Activated CD4-positive, alpha-beta T cell treated with anti-CD3 and anti-CD28 coated beads, Interleukin-2, amount 10 ng/mL, durations not matched to agents 24 days and 14 days (primary cell): ENCODE data around the gene SOCS3. TPM values are rescaled to one million over a fixed set of nuclear protein-coding genes. Genes with fewer than 3 reads are reported as not detected.

Experiments used
- DNase-seq: peaks from one replicate; pipeline ENCODE4 v3.0.0; 2022
- H3K27ac Mint-ChIP-seq: one replicate; pipeline ENCODE4 v1.8.0; 2022; ENCODE audit warnings: mild to moderate bottlenecking, mixed read lengths
- H3K27me3 Mint-ChIP-seq: one replicate; pipeline ENCODE4 v1.8.0; 2022; ENCODE audit warnings: mixed read lengths
- H3K36me3 Mint-ChIP-seq: one replicate; pipeline ENCODE4 v1.8.0; 2022; ENCODE audit warnings: low read depth, mild to moderate bottlenecking, mixed read lengths
- H3K4me1 Mint-ChIP-seq: one replicate; pipeline ENCODE4 v1.8.0; 2021; ENCODE audit warnings: mixed read lengths
- H3K4me3 Mint-ChIP-seq: one replicate; pipeline ENCODE4 v1.8.0; 2022; ENCODE audit warnings: mild to moderate bottlenecking, moderate library complexity, mixed read lengths
- H3K9me3 Mint-ChIP-seq: one replicate; pipeline ENCODE4 v1.8.0; 2021; ENCODE audit warnings: mixed read lengths
- intact Hi-C: fragments of 100-400 bp; cut with micrococcal nuclease; formaldehyde crosslinking; loops from one replicate; pipeline ENCODE4 v1.15.1; 2023
- total RNA-seq: library from RNA; stranded (reverse); gene quantifications from 2 replicates; pipeline ENCODE4 v1.2.3, GENCODE V29; 2022

SOCS3 gene
- total RNA-seq, 1 donor from 2014 or later, result 81.5 TPM

DNA sequence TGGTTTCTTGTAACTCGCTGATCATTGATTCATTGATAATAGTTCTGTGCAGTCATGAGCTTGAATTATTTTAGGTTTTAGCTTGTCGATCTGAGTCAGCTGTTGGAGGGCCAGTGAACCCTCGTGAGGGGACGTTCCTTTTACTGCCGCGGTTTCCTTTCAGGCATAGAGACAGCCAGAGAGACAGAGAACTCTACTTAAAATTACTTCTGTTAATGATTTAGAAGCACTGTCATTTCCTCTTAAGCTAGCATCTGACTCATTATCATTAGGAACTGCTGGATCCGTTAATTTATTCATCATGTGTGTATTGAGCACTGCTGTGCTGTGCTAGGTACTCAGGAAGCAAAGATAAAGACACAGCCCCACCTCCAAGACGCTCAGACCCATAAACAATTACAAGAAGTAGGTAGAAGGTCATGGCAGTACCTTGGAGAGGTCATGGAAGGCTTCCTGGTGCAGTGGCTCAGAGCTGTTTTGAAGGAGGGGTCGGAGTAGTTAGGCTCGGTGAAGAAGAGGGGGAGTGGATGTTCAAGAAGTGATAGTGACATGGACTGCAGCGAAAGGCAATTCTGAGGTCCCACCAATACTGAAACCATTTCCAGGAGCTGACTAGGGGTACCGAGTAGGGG lies 21.8 kb upstream of the SOCS3 start:
- Mint-ChIP-seq H3K9me3 (no peaks in the 10 kb centered on the region), H3K36me3 (peaks cover 39% of the 10 kb centered on the region), H3K27me3 (no peaks in the 10 kb centered on the region), H3K4me1 (peaks cover 70% of the 10 kb centered on the region), H3K4me3 (peak overlapping the region; percentile 92), H3K27ac (peak overlapping the region; percentile 88)
- intact Hi-C loops, result loop anchor here (5.0 kb wide), 1 partner anchor 129 kb away; no protein-coding TSS in a partner anchor
- peak; percentile 85 for DNase-seq

DNA sequence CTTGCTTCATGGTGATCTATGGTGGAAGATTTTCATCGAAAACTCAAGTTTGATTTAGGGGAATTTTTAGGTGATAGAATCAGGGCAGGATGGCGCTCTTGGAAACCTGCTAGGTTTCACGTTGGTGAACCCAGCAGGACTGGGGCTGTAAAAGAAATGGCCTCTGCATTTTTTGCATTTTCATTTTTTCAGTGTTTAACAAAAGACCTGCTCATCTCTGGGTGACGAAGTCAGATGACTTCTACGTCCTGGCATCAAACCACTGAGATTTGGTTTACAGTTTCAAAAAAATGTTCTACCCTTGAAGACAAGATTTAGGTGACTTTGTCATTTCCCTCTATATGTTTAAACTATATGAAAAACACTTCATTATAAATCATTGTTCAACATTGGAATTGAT lies 20.5 kb upstream of the SOCS3 start:
- peaks cover 34% of the 10 kb centered on the region for H3K36me3 Mint-ChIP-seq

DNA sequence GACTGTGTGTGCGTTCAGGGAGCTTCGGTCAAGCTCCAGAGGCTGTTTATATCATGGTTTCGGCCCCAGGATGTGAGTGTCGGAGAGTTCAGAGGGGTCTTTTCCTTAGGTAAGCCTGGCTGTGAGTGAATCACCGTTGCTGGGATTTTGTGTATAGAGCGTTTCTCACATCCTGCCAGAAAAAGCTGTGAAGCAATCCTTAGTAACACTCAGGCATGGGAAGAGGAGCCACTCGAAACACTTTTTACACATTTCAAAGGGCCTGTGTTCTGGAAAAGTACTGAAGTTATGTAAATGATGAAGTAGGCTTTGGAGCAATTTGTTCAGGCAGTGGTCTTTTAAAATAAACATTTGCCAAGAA lies 19.2 kb upstream of the SOCS3 start:
- peak overlapping the region; percentile 88 for H3K27ac Mint-ChIP-seq
- peaks cover 51% of the 10 kb centered on the region for H3K4me1 Mint-ChIP-seq
- intact Hi-C loops, result no loop called here
- H3K9me3 Mint-ChIP-seq, result no peaks in the 10 kb centered on the region
- H3K4me3 Mint-ChIP-seq, result peak overlapping the region; percentile 92
- peaks cover 31% of the 10 kb centered on the region for H3K36me3 Mint-ChIP-seq
- H3K27me3 Mint-ChIP-seq, result no peaks in the 10 kb centered on the region
- DNase-seq, result no peak

More for the DNA sequence above, 20.5 kb upstream of the SOCS3 start:
- H3K4me1 Mint-ChIP-seq, result peaks cover 60% of the 10 kb centered on the region
- DNase-seq, result peak; percentile 66
- H3K27ac Mint-ChIP-seq, result peak overlapping the region; percentile 88
- intact Hi-C loops, result loop anchor here (5.0 kb wide), 1 partner anchor 128 kb away; no protein-coding TSS in a partner anchor
- H3K27me3 Mint-ChIP-seq, result no peaks in the 10 kb centered on the region
- peak overlapping the region; percentile 92 for H3K4me3 Mint-ChIP-seq
- no peaks in the 10 kb centered on the region for H3K9me3 Mint-ChIP-seq

DNA sequence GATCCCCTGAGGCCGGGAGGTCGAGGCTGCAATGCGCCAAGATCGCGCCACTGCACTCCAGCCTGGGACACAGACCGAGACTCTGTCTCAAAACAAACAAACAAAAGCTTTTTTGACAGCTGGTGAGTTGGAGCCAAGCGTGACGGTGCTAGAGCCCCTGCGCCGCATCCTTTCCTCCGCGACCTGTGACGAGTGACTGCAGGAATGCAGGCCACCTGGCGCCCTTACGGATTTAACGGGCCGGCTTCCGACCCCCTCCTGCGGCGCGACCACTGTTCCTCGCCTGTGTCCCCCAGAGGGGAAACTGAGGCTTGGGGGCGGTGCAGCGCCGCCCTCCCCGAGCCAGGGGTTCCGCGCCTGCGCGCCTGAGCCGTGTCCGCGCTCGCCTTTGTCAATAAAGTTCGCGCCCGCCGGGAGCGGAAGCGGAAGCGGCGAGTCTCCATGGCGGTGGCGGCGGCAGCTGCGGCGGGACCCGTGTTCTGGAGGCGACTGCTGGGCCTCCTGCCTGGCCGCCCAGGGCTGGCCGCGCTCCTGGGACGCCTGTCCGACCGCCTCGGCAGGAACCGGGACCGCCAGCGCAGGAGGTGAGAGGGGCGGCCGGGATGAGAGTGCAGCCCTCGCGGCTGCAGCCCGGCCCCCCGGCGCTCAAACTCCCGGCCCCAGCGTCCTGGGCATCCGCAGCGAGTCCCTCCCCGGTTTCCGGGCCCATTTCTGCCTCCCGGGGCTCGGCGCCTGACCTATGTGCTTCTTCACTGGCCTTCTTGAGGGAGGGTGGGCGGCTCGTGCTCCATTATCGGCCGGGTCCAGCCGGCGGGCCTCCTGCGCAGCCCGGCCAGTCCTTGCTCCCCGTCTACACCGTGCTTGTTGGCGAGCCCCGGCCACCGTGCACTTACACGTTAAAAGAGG lies 18.6 kb upstream of the SOCS3 start, which contains the start of gene PGS1:
Gene PGS1 (plus strand): TSS at position 425 of the 906 bp plus-strand sequence. CDS start 17 bp downstream, at position 442.
- intact Hi-C loops, result loop anchor here (1.0 kb wide), 1 partner anchor 18 kb away; the partner anchor contains the start of gene SOCS3
- H3K27ac Mint-ChIP-seq, result peak within 1 kb of the TSS; percentile 88
- peaks cover 24% of the 10 kb centered on the region for H3K36me3 Mint-ChIP-seq
- no peaks in the 10 kb centered on the region for H3K9me3 Mint-ChIP-seq
- H3K27me3 Mint-ChIP-seq, result no peaks in the 10 kb centered on the region
- peak within 1 kb of the TSS; percentile 92 for H3K4me3 Mint-ChIP-seq
- DNase-seq, result peak; percentile 97
- peaks cover 45% of the 10 kb centered on the region for H3K4me1 Mint-ChIP-seq

GRCh38 chr17:78377858-78378224 lies 18.0 kb upstream of the SOCS3 start:
- intact Hi-C loops, result loop anchor here (1.0 kb wide), 2 partner anchors 14 to 18 kb away; partner anchors contain the start of gene SOCS3

DNA sequence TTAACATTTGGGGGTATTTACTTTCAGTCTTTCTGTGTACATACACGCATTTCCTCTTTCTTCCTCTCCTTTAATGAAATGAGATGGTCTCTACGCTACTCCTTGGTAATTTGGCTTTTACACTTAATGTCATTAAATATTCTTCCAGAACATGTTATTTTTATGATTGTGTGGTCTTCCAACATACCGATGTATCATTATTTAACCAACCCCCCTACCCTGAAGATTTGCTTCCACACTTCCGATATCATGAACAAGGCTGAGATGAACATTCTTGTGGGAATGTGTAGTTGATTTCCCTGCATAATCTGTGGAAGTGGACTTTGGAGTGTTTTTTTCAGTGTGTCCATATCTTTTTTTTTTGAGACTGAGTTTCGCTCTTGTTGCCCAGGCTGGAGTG lies 16.3 kb upstream of the SOCS3 start:
- H3K27ac Mint-ChIP-seq, result peak overlapping the region; percentile 59
- intact Hi-C loops, result no loop called here

More at GRCh38 chr17:78377858-78378224, 18.0 kb upstream of the SOCS3 start:
- Mint-ChIP-seq H3K27me3 (no peaks in the 10 kb centered on the region), H3K4me1 (peaks cover 39% of the 10 kb centered on the region), H3K9me3 (no peaks in the 10 kb centered on the region), H3K4me3 (peak overlapping the region; percentile 92), H3K27ac (peak overlapping the region; percentile 88), H3K36me3 (peaks cover 23% of the 10 kb centered on the region)
- peak; percentile 64 for DNase-seq

DNA sequence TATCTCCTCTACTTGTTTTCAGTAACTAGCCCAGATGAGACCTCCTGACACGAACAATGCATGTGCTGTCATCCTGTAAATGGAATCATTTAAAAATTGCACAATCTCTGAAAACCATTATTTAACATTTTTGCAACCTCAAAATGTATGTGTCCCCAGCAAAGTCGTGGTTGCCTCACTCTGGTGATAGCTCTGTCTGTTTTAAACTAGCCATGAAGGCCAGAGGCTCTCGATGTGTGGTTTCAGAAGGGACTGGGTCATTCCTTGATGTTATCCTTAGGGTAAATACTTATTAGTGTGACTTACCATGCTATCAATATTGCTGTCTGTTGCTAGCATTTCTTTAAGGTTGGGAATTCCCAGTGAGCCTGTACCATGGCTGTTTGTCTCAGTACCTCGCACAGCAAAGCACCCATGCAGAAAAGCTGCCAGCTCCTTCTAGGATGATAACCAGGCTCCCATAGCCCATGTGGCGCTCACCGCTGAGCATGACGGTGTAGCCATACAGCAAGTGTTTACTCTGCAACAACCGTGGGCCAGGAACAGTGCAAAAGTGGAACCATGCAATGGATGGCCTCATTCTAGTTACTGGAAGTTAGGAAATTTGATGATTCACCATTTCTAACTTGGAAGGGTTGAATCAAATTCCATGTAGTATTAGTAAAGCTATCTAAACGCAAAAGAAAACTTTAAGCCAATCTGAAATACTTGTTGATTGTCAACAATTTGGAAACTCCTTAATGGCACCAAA lies 15.7 kb upstream of the SOCS3 start:
- peaks cover 10% of the 10 kb centered on the region for H3K36me3 Mint-ChIP-seq
- intact Hi-C loops, result no loop called here

More for the DNA sequence above, 16.3 kb upstream of the SOCS3 start:
- H3K4me3 Mint-ChIP-seq, result no peak overlapping the region
- DNase-seq, result no peak
- H3K9me3 Mint-ChIP-seq, result no peaks in the 10 kb centered on the region
- H3K36me3 Mint-ChIP-seq, result peaks cover 12% of the 10 kb centered on the region
- H3K4me1 Mint-ChIP-seq, result peaks cover 25% of the 10 kb centered on the region
- H3K27me3 Mint-ChIP-seq, result no peaks in the 10 kb centered on the region

GRCh38 chr17:78374631-78375274 lies 14.9 kb upstream of the SOCS3 start:
- no peaks in the 10 kb centered on the region for H3K9me3 Mint-ChIP-seq
- DNase-seq, result no peak
- peaks cover 14% of the 10 kb centered on the region for H3K4me1 Mint-ChIP-seq
- intact Hi-C loops, result no loop called here
- peaks cover 5% of the 10 kb centered on the region for H3K36me3 Mint-ChIP-seq
- no peaks in the 10 kb centered on the region for H3K27me3 Mint-ChIP-seq
- no peak overlapping the region for H3K4me3 Mint-ChIP-seq
- no peak overlapping the region for H3K27ac Mint-ChIP-seq

More for the DNA sequence above, 15.7 kb upstream of the SOCS3 start:
- Mint-ChIP-seq H3K4me1 (peaks cover 20% of the 10 kb centered on the region), H3K27me3 (no peaks in the 10 kb centered on the region), H3K27ac (no peak overlapping the region), H3K9me3 (no peaks in the 10 kb centered on the region), H3K4me3 (no peak overlapping the region)
- DNase-seq, result no peak

DNA sequence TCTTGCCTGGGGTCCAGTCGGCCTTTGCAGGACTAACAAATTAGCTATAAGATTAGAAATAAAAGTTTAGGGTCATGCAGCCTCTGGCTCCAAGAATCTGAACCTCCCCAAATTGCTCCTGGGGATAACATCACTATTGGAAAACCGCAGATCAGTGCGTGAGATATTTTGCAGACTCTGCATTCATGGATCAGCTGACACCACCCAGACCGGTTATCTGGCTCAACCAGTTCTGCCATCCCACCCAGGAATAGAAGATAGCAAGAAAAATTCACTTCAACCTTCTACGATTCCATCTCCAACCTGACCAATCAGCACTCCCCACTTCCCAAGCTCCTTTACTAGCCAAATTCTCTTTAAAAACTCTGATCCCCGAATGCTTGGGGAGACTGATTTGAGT lies 14.3 kb upstream of the SOCS3 start:
- Mint-ChIP-seq H3K36me3 (peaks cover 3% of the 10 kb centered on the region), H3K27ac (no peak overlapping the region), H3K4me3 (no peak overlapping the region), H3K9me3 (no peaks in the 10 kb centered on the region), H3K4me1 (peaks cover 12% of the 10 kb centered on the region), H3K27me3 (no peaks in the 10 kb centered on the region)
- no peak for DNase-seq
- intact Hi-C loops, result no loop called here

- no peaks in the 10 kb centered on the region for H3K27me3 Mint-ChIP-seq
- H3K9me3 Mint-ChIP-seq, result no peaks in the 10 kb centered on the region
- H3K4me1 Mint-ChIP-seq, result peaks cover 9% of the 10 kb centered on the region
- H3K36me3 Mint-ChIP-seq, result no peaks in the 10 kb centered on the region
- H3K27ac Mint-ChIP-seq, result no peak overlapping the region
- H3K4me3 Mint-ChIP-seq, result no peak overlapping the region
- intact Hi-C loops, result no loop called here
- no peak for DNase-seq
Observed at GRCh38 chr17:78372841-78373240, 13.0 kb upstream of the SOCS3 start.

DNA sequence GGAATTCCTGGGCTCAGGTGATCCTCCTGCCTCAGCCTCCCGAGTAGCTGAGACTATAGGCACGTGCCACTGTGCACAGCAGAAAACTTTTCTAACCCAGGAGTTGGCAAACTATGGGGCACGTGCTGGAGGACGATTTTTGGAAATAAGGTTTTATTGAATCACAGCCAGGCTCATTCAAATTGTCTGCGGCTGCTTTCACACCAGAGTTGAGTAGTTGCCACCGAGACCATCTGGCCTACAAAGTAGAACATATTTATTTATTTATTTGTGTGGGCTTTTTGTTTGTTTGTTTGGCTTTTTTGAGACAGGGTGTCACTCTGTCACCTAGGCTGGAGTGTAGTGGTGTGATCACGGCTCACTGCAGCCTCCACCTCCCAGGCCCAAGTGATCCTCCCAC lies 11.2 kb upstream of the SOCS3 start:
- DNase-seq, result no peak
- Mint-ChIP-seq H3K9me3 (no peaks in the 10 kb centered on the region), H3K4me3 (no peak overlapping the region), H3K36me3 (no peaks in the 10 kb centered on the region), H3K27ac (no peak overlapping the region), H3K27me3 (peaks cover 2% of the 10 kb centered on the region), H3K4me1 (peaks cover 5% of the 10 kb centered on the region)
- intact Hi-C loops, result no loop called here

DNA sequence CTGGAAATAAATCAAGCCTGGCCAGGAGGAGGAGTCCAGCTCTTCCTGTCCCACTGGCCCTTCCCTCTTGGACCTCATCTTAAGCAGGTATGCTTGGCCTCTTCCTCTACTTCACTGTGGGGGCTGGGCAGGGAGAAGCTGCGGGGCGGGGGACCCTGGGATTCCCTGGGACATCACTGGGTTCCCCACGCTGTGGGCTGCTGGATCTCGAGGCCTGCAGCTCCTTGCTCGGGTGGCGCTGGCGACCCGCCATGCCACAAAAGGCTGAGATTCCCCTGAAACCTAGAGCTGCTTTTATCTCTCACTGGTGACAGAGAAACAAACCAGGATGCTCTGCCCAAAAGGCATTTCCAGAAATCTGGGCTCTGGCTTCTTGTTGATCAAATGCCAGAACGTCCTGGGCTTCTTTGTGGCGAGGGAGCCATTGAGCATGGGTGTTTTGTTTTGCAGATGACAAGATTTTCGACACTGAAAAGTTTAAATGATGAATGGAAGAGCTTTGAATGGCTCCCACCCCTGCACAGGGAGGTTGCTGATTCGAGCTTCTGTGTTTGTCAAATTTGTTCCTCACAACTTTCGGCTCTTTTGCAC lies 10.0 kb upstream of the SOCS3 start:
- no peaks in the 10 kb centered on the region for H3K9me3 Mint-ChIP-seq
- H3K4me1 Mint-ChIP-seq, result peaks cover 9% of the 10 kb centered on the region
- H3K36me3 Mint-ChIP-seq, result no peaks in the 10 kb centered on the region
- no peak for DNase-seq
- no peak overlapping the region for H3K4me3 Mint-ChIP-seq
- peaks cover 3% of the 10 kb centered on the region for H3K27me3 Mint-ChIP-seq
- intact Hi-C loops, result no loop called here
- no peak overlapping the region for H3K27ac Mint-ChIP-seq
